ENCODE measurements around the gene DNER. TPM values are rescaled to one million over a fixed set of nuclear protein-coding genes. Genes with fewer than 3 reads are reported as not detected.

Gene DNER
- total and polyA plus RNA-seq, 2 of the 4 experiments (the other 2 are of a cell fraction) = under 0.01 to 0.14 TPM

DNA sequence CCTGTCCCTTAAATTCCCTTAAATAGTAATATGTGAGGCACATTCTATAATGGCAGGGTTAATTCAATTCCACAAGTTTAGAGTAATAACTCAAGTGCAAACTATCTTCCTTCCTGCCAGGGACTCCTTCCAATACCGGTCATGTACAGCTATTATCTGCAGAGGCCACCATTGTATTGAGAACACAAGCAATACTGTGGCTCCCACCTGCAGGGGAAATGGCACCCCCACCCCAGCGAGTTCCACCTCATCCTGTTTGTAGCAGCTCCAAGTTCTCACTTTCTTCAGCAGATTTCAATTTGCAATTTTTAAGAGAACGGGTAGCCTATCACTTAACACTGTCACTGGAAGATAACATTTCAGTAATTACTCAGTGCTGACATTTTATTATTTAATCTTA is 271.2 kb downstream of the DNER start:
- POLR2A ChIA-PET (ENCODE audit: unreplicated experiment) = no interaction called here
- in situ Hi-C loops (cut with MboI; ENCODE audit: low sequenced_read_pairs) = no loop called here
- 40% methylated on average over 1 of the region's 3 CpGs; no CpG with 5 or more reads in 1 of the 2 experiments for WGBS, 2 experiments (ENCODE audit: extremely low coverage in 2 of 2, insufficient read length in 1 of 2)

More for the DNA sequence above, 271.2 kb downstream of the DNER start:
- Histone ChIP-seq H3K9me3 (ENCODE audit: control insufficient read depth, insufficient read depth, low read length) (no peaks in the 10 kb centered on the region; the same call in 1 of the 2 replicates), H3K9ac (ENCODE audit: low read depth, low read length) (no peak overlapping the region), H3K56ac (ENCODE audit: extremely low read depth, insufficient read depth, low read length) (no peak overlapping the region), H2BK5ac (ENCODE audit: low read depth, low read length, poor library complexity, severe bottlenecking) (no peak overlapping the region), H4K5ac (ENCODE audit: low read depth, low read length) (no peak overlapping the region), H2BK15ac (ENCODE audit: low read depth, low read length) (no peak overlapping the region), H3K4me3 (ENCODE audit: insufficient read depth, low read depth, low read length) (no peak overlapping the region), H4K91ac (ENCODE audit: insufficient read depth, low read depth, low read length) (no peak overlapping the region), H4K8ac (ENCODE audit: low read depth in 2 of 2, low read length in 2 of 2) (no peak overlapping the region), H4K20me1 (ENCODE audit: insufficient read depth, low read length) (no peaks in the 10 kb centered on the region), H3K4me1 (ENCODE audit: control insufficient read depth, insufficient read depth, low read length) (peaks cover 5% of the 10 kb centered on the region), H3K79me1 (ENCODE audit: low read depth in 1 of 2, low read length in 2 of 2) (no peaks in the 10 kb centered on the region), H2AFZ (replicated peaks; ENCODE audit: low read length, poor library complexity) (no peak overlapping the region), H3K23ac (ENCODE audit: low read depth, low read length) (no peak overlapping the region), H2AK9ac (replicated peaks; ENCODE audit: low read depth, low read length, poor library complexity) (no peak overlapping the region), H3K27me3 (ENCODE audit: control insufficient read depth, insufficient read depth, low read length) (no peaks in the 10 kb centered on the region), H2BK20ac (ENCODE audit: low read depth, low read length) (no peak overlapping the region), H3K18ac (ENCODE audit: low read depth, low read length) (no peak overlapping the region), H2AK5ac (ENCODE audit: low read depth, low read length) (no peak overlapping the region), H3K27ac (ENCODE audit: insufficient read depth, low read length) (no peak overlapping the region), H3K36me3 (ENCODE audit: control insufficient read depth, insufficient read depth, low read length) (no peaks in the 10 kb centered on the region), H2BK120ac (ENCODE audit: low read depth, low read length) (no peak overlapping the region), H3K9me1 (ENCODE audit: insufficient read depth, low read length) (no peaks in the 10 kb centered on the region; the same call in 1 of the 2 replicates), H3K4ac (ENCODE audit: low read depth, low read length) (no peak overlapping the region), H3K4me2 (ENCODE audit: low read depth, low read length) (no peak overlapping the region), H3K14ac (replicated peaks; ENCODE audit: low read depth, low read length) (no peak overlapping the region)
- ATAC-seq (ENCODE audit: low read depth) = no peak
- no peak for DNase-seq
- intact Hi-C loops (cut with micrococcal nuclease) (no loop called here), dilution Hi-C loops (cut with HindIII; ENCODE audit: low sequenced_read_pairs, unreplicated experiment) (no loop called here)
- CTCF ChIA-PET = no interaction called here
- no TSS peak for BruUV-seq (replicated peaks)
- TF ChIP-seq RCOR1 (IDR thresholded peaks at IDR 0.05; ENCODE audit: insufficient replicate concordance, low read length) (no peak), BHLHE40 (IDR thresholded peaks at IDR 0.05; ENCODE audit: low read depth, low read length) (no peak), MXI1 (IDR thresholded peaks at IDR 0.05; ENCODE audit: borderline replicate concordance, low read depth, low read length) (no peak), FOS (IDR thresholded peaks at IDR 0.05; ENCODE audit: low read depth, low read length) (no peak), NFE2L2 (IDR thresholded peaks at IDR 0.05; ENCODE audit: low read depth, low read length) (no peak), MAFK (IDR thresholded peaks at IDR 0.05; ENCODE audit: low read depth, low read length) (no peak), MAZ (IDR thresholded peaks at IDR 0.05; ENCODE audit: borderline replicate concordance, low read depth, low read length) (no peak), SMC3 (IDR thresholded peaks at IDR 0.05; ENCODE audit: low read depth, low read length) (no peak), CHD1 (IDR thresholded peaks at IDR 0.05; ENCODE audit: low read depth, low read length) (no peak), RAD21 (IDR thresholded peaks at IDR 0.05; ENCODE audit: low read length) (no peak), POLR2A (IDR thresholded peaks at IDR 0.05; ENCODE audit: low read depth, low read length) (no peak), RFX5 (IDR thresholded peaks at IDR 0.05; ENCODE audit: low read depth, low read length) (no peak), CEBPB (IDR thresholded peaks at IDR 0.05; ENCODE audit: low read depth, low read length) (no peak)
- TF ChIP-seq, protein P1, sequence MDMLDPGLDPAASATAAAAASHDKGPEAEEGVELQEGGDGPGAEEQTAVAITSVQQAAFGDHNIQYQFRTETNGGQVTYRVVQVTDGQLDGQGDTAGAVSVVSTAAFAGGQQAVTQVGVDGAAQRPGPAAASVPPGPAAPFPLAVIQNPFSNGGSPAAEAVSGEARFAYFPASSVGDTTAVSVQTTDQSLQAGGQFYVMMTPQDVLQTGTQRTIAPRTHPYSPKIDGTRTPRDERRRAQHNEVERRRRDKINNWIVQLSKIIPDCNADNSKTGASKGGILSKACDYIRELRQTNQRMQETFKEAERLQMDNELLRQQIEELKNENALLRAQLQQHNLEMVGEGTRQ (IDR thresholded peaks at IDR 0.05; ENCODE audit: low read depth, low read length) = no peak
- TF ChIP-seq, protein P2, sequence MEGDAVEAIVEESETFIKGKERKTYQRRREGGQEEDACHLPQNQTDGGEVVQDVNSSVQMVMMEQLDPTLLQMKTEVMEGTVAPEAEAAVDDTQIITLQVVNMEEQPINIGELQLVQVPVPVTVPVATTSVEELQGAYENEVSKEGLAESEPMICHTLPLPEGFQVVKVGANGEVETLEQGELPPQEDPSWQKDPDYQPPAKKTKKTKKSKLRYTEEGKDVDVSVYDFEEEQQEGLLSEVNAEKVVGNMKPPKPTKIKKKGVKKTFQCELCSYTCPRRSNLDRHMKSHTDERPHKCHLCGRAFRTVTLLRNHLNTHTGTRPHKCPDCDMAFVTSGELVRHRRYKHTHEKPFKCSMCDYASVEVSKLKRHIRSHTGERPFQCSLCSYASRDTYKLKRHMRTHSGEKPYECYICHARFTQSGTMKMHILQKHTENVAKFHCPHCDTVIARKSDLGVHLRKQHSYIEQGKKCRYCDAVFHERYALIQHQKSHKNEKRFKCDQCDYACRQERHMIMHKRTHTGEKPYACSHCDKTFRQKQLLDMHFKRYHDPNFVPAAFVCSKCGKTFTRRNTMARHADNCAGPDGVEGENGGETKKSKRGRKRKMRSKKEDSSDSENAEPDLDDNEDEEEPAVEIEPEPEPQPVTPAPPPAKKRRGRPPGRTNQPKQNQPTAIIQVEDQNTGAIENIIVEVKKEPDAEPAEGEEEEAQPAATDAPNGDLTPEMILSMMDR (conservative IDR thresholded peaks at IDR 0.05; ENCODE audit: low read depth, low read length) = no peak
- TF ChIP-seq, protein P3, sequence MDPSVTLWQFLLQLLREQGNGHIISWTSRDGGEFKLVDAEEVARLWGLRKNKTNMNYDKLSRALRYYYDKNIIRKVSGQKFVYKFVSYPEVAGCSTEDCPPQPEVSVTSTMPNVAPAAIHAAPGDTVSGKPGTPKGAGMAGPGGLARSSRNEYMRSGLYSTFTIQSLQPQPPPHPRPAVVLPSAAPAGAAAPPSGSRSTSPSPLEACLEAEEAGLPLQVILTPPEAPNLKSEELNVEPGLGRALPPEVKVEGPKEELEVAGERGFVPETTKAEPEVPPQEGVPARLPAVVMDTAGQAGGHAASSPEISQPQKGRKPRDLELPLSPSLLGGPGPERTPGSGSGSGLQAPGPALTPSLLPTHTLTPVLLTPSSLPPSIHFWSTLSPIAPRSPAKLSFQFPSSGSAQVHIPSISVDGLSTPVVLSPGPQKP (IDR thresholded peaks at IDR 0.05; ENCODE audit: borderline replicate concordance, low read depth, low read length) = no peak

All from IMR-90 (cell line).